HepG2 (cell line): ENCODE data around the gene CYBC1. TPM values are rescaled to one million over a fixed set of nuclear protein-coding genes. Genes with fewer than 3 reads are reported as not detected.

Experiments
- AHR ChIP-seq: IDR thresholded peaks from 2 replicates; pipeline ENCODE4 v1.6.1; 2018; ENCODE audit warnings: missing genetic modification reagents, missing compliant biosample characterization
- EEA1 ChIP-seq: sonication (generic); formaldehyde crosslinking; IDR thresholded peaks from 2 replicates; pipeline ENCODE4 v1.5.1; 2020; ENCODE audit warnings: mild to moderate bottlenecking, missing genetic modification reagents, borderline replicate concordance
- ETV5 ChIP-seq: IDR thresholded peaks from 2 replicates; pipeline ENCODE4 v1.6.1; 2018; ENCODE audit warnings: missing biosample characterization, missing genetic modification reagents, inconsistent platforms, borderline replicate concordance
- TAF1 ChIP-seq: sonication (generic); formaldehyde crosslinking; IDR thresholded peaks from 2 replicates; pipeline ENCODE4 v1.4.0; 2020; ENCODE audit warnings: missing genetic modification reagents
- TBX3 ChIP-seq: fragments of 450-650 bp; IDR thresholded peaks from 2 replicates; pipeline ENCODE4 v1.6.1; 2017; ENCODE audit warnings: antibody characterized with exemption, mild to moderate bottlenecking, inconsistent platforms, borderline replicate concordance
- TOE1 ChIP-seq: sonication (generic); formaldehyde crosslinking; IDR thresholded peaks from 2 replicates; pipeline ENCODE4 v1.4.0; 2020; ENCODE audit warnings: mild to moderate bottlenecking, missing genetic modification reagents
- ZNF136 ChIP-seq: sonication (generic); formaldehyde crosslinking; IDR thresholded peaks from 2 replicates; pipeline ENCODE4 v1.8.1; 2022; ENCODE audit warnings: low read depth, mild to moderate bottlenecking, moderate library complexity, missing genetic modification reagents
- ZNF230 ChIP-seq: sonication (generic); formaldehyde crosslinking; IDR thresholded peaks from 2 replicates; pipeline ENCODE4 v1.4.0; 2020; ENCODE audit warnings: mild to moderate bottlenecking, missing genetic modification reagents
- ZNF329 ChIP-seq: sonication (generic); formaldehyde crosslinking; IDR thresholded peaks from 2 replicates; pipeline ENCODE4 v1.9.0; 2021; ENCODE audit warnings: low read depth, mild to moderate bottlenecking, missing genetic modification reagents
- ZNF567 ChIP-seq: sonication (generic); formaldehyde crosslinking; IDR thresholded peaks from 2 replicates; pipeline ENCODE4 v1.8.1; 2023; ENCODE audit warnings: mild to moderate bottlenecking, missing genetic modification reagents, borderline replicate concordance
- ZNF598 ChIP-seq: sonication (generic); formaldehyde crosslinking; IDR thresholded peaks from 2 replicates; pipeline ENCODE4 v1.5.1; 2020; ENCODE audit warnings: mild to moderate bottlenecking, missing genetic modification reagents, borderline replicate concordance
- ZNF883 ChIP-seq: sonication (generic); formaldehyde crosslinking; IDR thresholded peaks from 2 replicates; pipeline ENCODE4 v1.5.1; 2020; ENCODE audit warnings: mild to moderate bottlenecking, missing genetic modification reagents; ENCODE audit errors: not compliant biosample characterization
- ZSCAN21 ChIP-seq: sonication (generic); formaldehyde crosslinking; IDR thresholded peaks from 2 replicates; pipeline ENCODE4 v1.8.0; 2022; ENCODE audit warnings: mild to moderate bottlenecking, missing genetic modification reagents, moderate library complexity, borderline replicate concordance
- ZSCAN31 ChIP-seq: sonication (generic); formaldehyde crosslinking; IDR thresholded peaks from 2 replicates; pipeline ENCODE4 v1.5.0; 2020; ENCODE audit warnings: low read depth, mild to moderate bottlenecking, missing genetic modification reagents
- polyA plus RNA-seq, 8 experiments: library from polyadenylated mRNA; depleted of rRNA in 3 of 8; stranded (reverse) in 7 of 8; unstranded in 1 of 8; fragments of >200 nt; fragmentation: Illumina TruSeq in 4 of 8; extraction: Trizol in 4 of 8; gene quantifications; 2 replicates each; pipeline versions ENCODE4 v1.2.1 to v1.2.3, GENCODE V29; 2011 to 2016; ENCODE audit warnings: low read depth in 4 of 8, missing spikeins in 1 of 8, mixed read lengths in 1 of 8; ENCODE audit not compliant: insufficient read depth in 1 of 8
- total RNA-seq, 5 experiments: library from RNA; depleted of rRNA; stranded (reverse); fragments of >200 nt; fragmentation: Illumina TruSeq; extraction: Trizol; gene quantifications; 2 replicates each; pipeline ENCODE4 v1.2.3, GENCODE V29; 2016; ENCODE audit warnings: low read depth in 1 of 5
- TF ChIP-seq, protein P1 (sequence below): sonication (generic); formaldehyde crosslinking; IDR thresholded peaks from 2 replicates; pipeline ENCODE4 v1.4.0; 2020; ENCODE audit warnings: mild to moderate bottlenecking, missing genetic modification reagents
- TF ChIP-seq, protein P2 (sequence below): sonication (generic); formaldehyde crosslinking; IDR thresholded peaks from 2 replicates; pipeline ENCODE4 v1.4.0; 2020; ENCODE audit warnings: missing genetic modification reagents
- TF ChIP-seq, protein P3 (sequence below): fragments of 450-650 bp; IDR thresholded peaks from 2 replicates; pipeline ENCODE4 v1.6.1; 2016
- TF ChIP-seq, protein P4 (sequence below): sonication (generic); formaldehyde crosslinking; IDR thresholded peaks from 2 replicates; pipeline ENCODE4 v1.5.0; 2020; ENCODE audit warnings: missing genetic modification reagents
- TF ChIP-seq, protein P5 (sequence below): sonication (generic); formaldehyde crosslinking; conservative IDR thresholded peaks from 2 replicates; pipeline ENCODE4 v1.8.0; 2022; ENCODE audit warnings: low read depth, missing genetic modification reagents

Gene CYBC1
- total and polyA plus RNA-seq, 2 of the 13 experiments (the other 11 are each of a cell fraction or from before 2014, with no cell fraction given): 43.4 to 44.1 TPM

DNA sequence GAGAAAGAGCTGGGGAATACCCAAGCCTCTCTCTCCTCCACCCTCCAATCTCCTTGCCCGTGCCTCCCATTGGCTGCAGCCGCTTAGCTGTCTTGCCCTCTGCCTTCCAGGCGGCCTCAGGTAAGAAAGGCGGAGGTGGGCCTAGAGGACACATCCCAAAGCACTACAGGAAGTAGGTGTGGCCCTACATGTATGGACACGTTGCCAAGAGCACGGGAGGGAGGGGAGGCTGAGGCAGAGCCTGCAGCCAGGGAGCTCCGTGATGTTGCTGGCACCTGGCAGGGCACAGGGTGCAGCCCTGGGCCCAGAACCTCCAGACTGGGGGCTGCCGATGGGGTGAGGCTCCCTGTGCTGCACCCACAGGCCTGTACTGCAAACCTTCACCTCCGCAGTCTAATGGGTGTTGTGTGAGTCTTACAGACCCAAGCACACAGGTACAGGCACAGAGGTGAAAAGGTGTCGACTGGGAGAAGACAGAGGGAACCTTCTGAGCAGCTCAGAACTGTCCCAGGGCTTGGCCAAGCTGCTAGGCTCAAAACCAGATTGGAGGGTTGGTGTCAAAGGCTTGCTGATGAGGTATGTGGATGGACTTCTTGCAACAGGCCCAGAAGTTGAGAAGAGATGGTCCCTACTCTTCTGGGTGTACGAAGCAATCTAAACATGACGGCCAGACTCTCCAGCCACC lies 45.4 kb upstream of the CYBC1 start (continued):
- 0 out of 2 replicates have a peak, but pooled peaks have one; percentile 15 for TF ChIP-seq TAF1
- TF ChIP-seq, protein P1, sequence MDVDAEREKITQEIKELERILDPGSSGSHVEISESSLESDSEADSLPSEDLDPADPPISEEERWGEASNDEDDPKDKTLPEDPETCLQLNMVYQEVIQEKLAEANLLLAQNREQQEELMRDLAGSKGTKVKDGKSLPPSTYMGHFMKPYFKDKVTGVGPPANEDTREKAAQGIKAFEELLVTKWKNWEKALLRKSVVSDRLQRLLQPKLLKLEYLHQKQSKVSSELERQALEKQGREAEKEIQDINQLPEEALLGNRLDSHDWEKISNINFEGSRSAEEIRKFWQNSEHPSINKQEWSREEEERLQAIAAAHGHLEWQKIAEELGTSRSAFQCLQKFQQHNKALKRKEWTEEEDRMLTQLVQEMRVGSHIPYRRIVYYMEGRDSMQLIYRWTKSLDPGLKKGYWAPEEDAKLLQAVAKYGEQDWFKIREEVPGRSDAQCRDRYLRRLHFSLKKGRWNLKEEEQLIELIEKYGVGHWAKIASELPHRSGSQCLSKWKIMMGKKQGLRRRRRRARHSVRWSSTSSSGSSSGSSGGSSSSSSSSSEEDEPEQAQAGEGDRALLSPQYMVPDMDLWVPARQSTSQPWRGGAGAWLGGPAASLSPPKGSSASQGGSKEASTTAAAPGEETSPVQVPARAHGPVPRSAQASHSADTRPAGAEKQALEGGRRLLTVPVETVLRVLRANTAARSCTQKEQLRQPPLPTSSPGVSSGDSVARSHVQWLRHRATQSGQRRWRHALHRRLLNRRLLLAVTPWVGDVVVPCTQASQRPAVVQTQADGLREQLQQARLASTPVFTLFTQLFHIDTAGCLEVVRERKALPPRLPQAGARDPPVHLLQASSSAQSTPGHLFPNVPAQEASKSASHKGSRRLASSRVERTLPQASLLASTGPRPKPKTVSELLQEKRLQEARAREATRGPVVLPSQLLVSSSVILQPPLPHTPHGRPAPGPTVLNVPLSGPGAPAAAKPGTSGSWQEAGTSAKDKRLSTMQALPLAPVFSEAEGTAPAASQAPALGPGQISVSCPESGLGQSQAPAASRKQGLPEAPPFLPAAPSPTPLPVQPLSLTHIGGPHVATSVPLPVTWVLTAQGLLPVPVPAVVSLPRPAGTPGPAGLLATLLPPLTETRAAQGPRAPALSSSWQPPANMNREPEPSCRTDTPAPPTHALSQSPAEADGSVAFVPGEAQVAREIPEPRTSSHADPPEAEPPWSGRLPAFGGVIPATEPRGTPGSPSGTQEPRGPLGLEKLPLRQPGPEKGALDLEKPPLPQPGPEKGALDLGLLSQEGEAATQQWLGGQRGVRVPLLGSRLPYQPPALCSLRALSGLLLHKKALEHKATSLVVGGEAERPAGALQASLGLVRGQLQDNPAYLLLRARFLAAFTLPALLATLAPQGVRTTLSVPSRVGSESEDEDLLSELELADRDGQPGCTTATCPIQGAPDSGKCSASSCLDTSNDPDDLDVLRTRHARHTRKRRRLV: no peak
- peak; percentile 87 for TF ChIP-seq ZNF230 (CRISPR knock-in tag)
- no peak for TF ChIP-seq ZNF329
- TF ChIP-seq ZNF883 (CRISPR knock-in tag): no peak
- TF ChIP-seq TOE1: no peak; the same call in 1 of the 2 replicates
- TF ChIP-seq TBX3: no peak
- TF ChIP-seq, protein P2, sequence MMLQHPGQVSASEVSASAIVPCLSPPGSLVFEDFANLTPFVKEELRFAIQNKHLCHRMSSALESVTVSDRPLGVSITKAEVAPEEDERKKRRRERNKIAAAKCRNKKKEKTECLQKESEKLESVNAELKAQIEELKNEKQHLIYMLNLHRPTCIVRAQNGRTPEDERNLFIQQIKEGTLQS: no peak
- no peak for TF ChIP-seq ZSCAN21 (CRISPR knock-in tag)
- TF ChIP-seq EEA1 (CRISPR knock-in tag): no peak
- TF ChIP-seq ZSCAN31 (CRISPR knock-in tag): no peak
- no peak for TF ChIP-seq ZNF567 (CRISPR knock-in tag)
- TF ChIP-seq, protein P3, sequence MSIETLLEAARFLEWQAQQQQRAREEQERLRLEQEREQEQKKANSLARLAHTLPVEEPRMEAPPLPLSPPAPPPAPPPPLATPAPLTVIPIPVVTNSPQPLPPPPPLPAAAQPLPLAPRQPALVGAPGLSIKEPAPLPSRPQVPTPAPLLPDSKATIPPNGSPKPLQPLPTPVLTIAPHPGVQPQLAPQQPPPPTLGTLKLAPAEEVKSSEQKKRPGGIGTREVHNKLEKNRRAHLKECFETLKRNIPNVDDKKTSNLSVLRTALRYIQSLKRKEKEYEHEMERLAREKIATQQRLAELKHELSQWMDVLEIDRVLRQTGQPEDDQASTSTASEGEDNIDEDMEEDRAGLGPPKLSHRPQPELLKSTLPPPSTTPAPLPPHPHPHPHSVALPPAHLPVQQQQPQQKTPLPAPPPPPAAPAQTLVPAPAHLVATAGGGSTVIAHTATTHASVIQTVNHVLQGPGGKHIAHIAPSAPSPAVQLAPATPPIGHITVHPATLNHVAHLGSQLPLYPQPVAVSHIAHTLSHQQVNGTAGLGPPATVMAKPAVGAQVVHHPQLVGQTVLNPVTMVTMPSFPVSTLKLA: no peak
- TF ChIP-seq ZNF598: 0 out of 2 replicates have a peak, but pooled peaks have one; percentile 22
- TF ChIP-seq ZNF136 (CRISPR knock-in tag): no peak
- TF ChIP-seq, protein P4, sequence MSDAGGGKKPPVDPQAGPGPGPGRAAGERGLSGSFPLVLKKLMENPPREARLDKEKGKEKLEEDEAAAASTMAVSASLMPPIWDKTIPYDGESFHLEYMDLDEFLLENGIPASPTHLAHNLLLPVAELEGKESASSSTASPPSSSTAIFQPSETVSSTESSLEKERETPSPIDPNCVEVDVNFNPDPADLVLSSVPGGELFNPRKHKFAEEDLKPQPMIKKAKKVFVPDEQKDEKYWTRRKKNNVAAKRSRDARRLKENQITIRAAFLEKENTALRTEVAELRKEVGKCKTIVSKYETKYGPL (CRISPR knock-in tag): no peak
- no peak for TF ChIP-seq AHR (CRISPR knock-in tag)
- TF ChIP-seq, protein P5, sequence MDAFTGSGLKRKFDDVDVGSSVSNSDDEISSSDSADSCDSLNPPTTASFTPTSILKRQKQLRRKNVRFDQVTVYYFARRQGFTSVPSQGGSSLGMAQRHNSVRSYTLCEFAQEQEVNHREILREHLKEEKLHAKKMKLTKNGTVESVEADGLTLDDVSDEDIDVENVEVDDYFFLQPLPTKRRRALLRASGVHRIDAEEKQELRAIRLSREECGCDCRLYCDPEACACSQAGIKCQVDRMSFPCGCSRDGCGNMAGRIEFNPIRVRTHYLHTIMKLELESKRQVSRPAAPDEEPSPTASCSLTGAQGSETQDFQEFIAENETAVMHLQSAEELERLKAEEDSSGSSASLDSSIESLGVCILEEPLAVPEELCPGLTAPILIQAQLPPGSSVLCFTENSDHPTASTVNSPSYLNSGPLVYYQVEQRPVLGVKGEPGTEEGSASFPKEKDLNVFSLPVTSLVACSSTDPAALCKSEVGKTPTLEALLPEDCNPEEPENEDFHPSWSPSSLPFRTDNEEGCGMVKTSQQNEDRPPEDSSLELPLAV (CRISPR knock-in tag): no peak
- no peak for TF ChIP-seq ETV5
